ENCODE measurements around the gene TTC19.

DNA sequence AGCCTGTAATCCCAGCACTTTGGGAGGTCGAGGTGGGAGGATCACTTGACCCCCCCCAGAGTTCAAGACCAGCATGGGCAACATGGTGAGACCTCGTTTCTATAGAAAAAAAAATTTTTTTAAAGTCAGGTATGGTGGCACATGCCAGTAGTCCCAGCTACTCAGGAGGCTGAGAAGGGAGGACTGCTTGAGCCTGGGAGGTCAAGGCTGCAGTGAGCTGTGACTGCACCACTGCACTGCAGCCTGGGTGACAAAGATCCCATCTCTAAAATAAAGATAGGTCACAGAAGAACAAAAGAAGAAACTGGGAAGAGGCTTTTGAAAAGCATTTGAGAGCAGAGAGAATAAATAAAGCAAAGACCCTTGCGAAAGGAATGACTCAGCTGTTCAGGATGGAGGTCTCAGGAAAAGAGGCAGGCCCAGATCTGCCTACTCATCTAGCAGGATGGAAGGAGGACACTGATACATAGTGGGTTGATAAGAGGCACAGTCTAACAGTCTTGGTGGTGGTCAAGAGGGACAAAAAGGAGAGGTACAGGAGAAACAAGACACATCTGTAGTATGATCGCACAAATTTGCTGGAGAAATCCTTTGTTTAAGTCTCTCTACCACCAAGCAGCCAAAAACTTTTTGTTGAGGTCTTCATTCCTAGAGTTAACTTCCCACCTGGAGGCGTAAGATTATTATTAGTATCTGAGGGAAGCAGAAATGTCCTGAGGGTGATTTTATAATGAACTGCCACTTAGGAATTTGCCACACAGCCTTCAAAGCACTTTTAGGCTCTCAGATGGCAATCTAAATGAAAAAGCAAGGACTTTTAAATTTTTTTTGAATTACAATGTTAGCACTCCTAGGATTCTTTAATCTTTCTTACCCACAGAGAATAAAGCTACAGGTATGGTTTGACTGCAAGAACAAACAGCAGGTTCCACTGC, 17.7 kb upstream of the TTC19 start:
- TF ChIP-seq, protein P1, sequence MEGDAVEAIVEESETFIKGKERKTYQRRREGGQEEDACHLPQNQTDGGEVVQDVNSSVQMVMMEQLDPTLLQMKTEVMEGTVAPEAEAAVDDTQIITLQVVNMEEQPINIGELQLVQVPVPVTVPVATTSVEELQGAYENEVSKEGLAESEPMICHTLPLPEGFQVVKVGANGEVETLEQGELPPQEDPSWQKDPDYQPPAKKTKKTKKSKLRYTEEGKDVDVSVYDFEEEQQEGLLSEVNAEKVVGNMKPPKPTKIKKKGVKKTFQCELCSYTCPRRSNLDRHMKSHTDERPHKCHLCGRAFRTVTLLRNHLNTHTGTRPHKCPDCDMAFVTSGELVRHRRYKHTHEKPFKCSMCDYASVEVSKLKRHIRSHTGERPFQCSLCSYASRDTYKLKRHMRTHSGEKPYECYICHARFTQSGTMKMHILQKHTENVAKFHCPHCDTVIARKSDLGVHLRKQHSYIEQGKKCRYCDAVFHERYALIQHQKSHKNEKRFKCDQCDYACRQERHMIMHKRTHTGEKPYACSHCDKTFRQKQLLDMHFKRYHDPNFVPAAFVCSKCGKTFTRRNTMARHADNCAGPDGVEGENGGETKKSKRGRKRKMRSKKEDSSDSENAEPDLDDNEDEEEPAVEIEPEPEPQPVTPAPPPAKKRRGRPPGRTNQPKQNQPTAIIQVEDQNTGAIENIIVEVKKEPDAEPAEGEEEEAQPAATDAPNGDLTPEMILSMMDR (IDR thresholded peaks at IDR 0.05) = no peak
- no peak for TF ChIP-seq POLR2A (IDR thresholded peaks at IDR 0.05)
